GM19351 (cell line): ENCODE data around the gene OR10G6.
"Not testable (repeated sequence)": the region's sequence is repeated elsewhere in the genome, so short reads cannot be mapped to it uniquely, and the experiment has no call there.

Source experiments
- ATAC-seq: cut with Tn5 transposase; IDR thresholded peaks from one replicate; pipeline ENCODE4 v1.9.1; 2021; ENCODE audit warnings: mild to moderate bottlenecking, moderate library complexity; ENCODE audit not compliant: unreplicated experiment

Gene OR10G6

GRCh38 chr11:123995119-123995518 lies at the start of gene OR10G6:
TSS of gene OR10G6 (minus strand) at chr11:123995161. CDS start at chr11:123995161, 0 bp downstream.
- no peak for ATAC-seq

GRCh38 chr11:124043420-124043819 lies 48.5 kb upstream of the OR10G6 start:
- ATAC-seq: no peak

GRCh38 chr11:124041254-124041653 lies 46.3 kb upstream of the OR10G6 start, which contains the start of gene OR10G7:
TSS of gene OR10G7 (minus strand) at chr11:124041325. CDS start at chr11:124039001, 2,324 bp downstream.
- no peak for ATAC-seq

GRCh38 chr11:124039557-124039956 lies 44.6 kb upstream of the OR10G6 start:
- ATAC-seq: no peak

GRCh38 chr11:124036666-124037065 lies 41.7 kb upstream of the OR10G6 start:
- ATAC-seq: no peak

- ATAC-seq: no peak
These were observed 31.5 kb upstream of the OR10G6 start, which contains the start of gene OR10G8 for GRCh38 chr11:124026498-124026897. TSS of gene OR10G8 (plus strand) at chr11:124026798. CDS start at chr11:124029623, 2,825 bp downstream.

GRCh38 chr11:124015837-124016236 lies 20.9 kb upstream of the OR10G6 start:
- not testable (repeated sequence) for ATAC-seq

- no peak for ATAC-seq
These were observed 17.7 kb upstream of the OR10G6 start, which contains the start of gene OR10G4 for GRCh38 chr11:124012697-124013096. TSS of gene OR10G4 (plus strand) at chr11:124012997. CDS start at chr11:124015575, 2,578 bp downstream.

GRCh38 chr11:123979311-123979710 lies 15.7 kb downstream of the OR10G6 start:
- no peak for ATAC-seq

GRCh38 chr11:123977731-123978347 lies 17.1 kb downstream of the OR10G6 start, which contains the start of gene OR10S1:
TSS of gene OR10S1 (minus strand) at chr11:123977781. CDS start at chr11:123977664, 117 bp downstream.
- ATAC-seq: no peak

- no peak for ATAC-seq
These were observed 18.0 kb downstream of the OR10G6 start for GRCh38 chr11:123976770-123977560.

- no peak for ATAC-seq
These were observed 21.1 kb downstream of the OR10G6 start for GRCh38 chr11:123973816-123974215.

- ATAC-seq: no peak
These were observed 38.2 kb downstream of the OR10G6 start for GRCh38 chr11:123956752-123957151.

GRCh38 chr11:123945132-123945531 lies 49.8 kb downstream of the OR10G6 start:
- no peak for ATAC-seq
